HG03103 (cell line): ENCODE results near the gene CBL.
"Not testable (repeated sequence)": the region's sequence is repeated elsewhere in the genome, so short reads cannot be mapped to it uniquely, and the experiment has no call there.

Source experiments
- ATAC-seq: cut with Tn5 transposase; IDR thresholded peaks from one replicate; pipeline ENCODE4 v1.9.1; 2021; ENCODE audit warnings: low read depth; ENCODE audit not compliant: unreplicated experiment

Gene CBL

GRCh38 chr11:119181677-119182412 lies 24.3 kb upstream of the CBL start:
- no peak for ATAC-seq

- ATAC-seq: not testable (repeated sequence)
Observed at GRCh38 chr11:119184399-119184798, 21.7 kb upstream of the CBL start.

- ATAC-seq: no peak
Observed at GRCh38 chr11:119185981-119186634, 20.0 kb upstream of the CBL start.

GRCh38 chr11:119187123-119187892 lies 18.8 kb upstream of the CBL start:
- ATAC-seq: no peak

GRCh38 chr11:119188067-119188466 lies 18.1 kb upstream of the CBL start:
- ATAC-seq: no peak

GRCh38 chr11:119188887-119189286 lies 17.3 kb upstream of the CBL start:
- no peak for ATAC-seq

GRCh38 chr11:119189393-119189792 lies 16.7 kb upstream of the CBL start:
- ATAC-seq: no peak

- no peak for ATAC-seq
Observed at GRCh38 chr11:119190531-119190930, 15.6 kb upstream of the CBL start.

GRCh38 chr11:119191265-119191664 lies 14.9 kb upstream of the CBL start:
- ATAC-seq: not testable (repeated sequence)

- no peak for ATAC-seq
Observed at GRCh38 chr11:119192111-119192510, 14.0 kb upstream of the CBL start.

GRCh38 chr11:119193001-119193400 lies 13.1 kb upstream of the CBL start:
- ATAC-seq: no peak

GRCh38 chr11:119193626-119194025 lies 12.5 kb upstream of the CBL start:
- ATAC-seq: no peak

- ATAC-seq: no peak
Observed at GRCh38 chr11:119194811-119195440, 11.2 kb upstream of the CBL start.

GRCh38 chr11:119195680-119196079 lies 10.5 kb upstream of the CBL start:
- no peak for ATAC-seq

- no peak for ATAC-seq
Observed at GRCh38 chr11:119196833-119197483, 9.2 kb upstream of the CBL start.

- no peak for ATAC-seq
Observed at GRCh38 chr11:119198925-119199324, 7.2 kb upstream of the CBL start.

GRCh38 chr11:119201236-119201635 lies 4.9 kb upstream of the CBL start:
- not testable (repeated sequence) for ATAC-seq

- ATAC-seq: no peak
Observed at GRCh38 chr11:119202554-119202953, 3.6 kb upstream of the CBL start.

- no peak for ATAC-seq
Observed at GRCh38 chr11:119204066-119204465, 2.1 kb upstream of the CBL start.

- ATAC-seq: no peak
Observed at GRCh38 chr11:119205080-119205479, 1.1 kb upstream of the CBL start.
